Femur (tissue), 1 donor: ENCODE measurements around the gene PIH1D2.
"Not testable (repeated sequence)": the region's sequence is repeated elsewhere in the genome, so short reads cannot be mapped to it uniquely, and the experiment has no call there.

ENCODE experiments used
- DNase-seq: peaks from one replicate; pipeline ENCODE4 v3.0.0-alpha.2; 2017

PIH1D2 gene, protein sequence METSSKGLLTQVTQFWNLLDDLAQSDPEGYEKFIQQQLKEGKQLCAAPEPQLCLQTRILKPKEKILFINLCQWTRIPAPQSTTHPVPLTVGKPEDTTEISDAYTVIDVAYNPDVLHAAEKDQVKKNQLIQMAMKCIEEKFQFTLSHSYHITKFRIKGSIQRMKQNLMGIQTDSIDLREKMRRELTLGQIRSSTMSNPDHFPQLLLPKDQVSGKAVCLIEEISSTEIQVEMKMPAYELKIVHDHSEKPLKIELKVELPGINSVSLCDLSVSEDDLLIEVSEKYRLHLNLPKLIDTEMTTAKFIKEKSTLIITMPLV

DNA sequence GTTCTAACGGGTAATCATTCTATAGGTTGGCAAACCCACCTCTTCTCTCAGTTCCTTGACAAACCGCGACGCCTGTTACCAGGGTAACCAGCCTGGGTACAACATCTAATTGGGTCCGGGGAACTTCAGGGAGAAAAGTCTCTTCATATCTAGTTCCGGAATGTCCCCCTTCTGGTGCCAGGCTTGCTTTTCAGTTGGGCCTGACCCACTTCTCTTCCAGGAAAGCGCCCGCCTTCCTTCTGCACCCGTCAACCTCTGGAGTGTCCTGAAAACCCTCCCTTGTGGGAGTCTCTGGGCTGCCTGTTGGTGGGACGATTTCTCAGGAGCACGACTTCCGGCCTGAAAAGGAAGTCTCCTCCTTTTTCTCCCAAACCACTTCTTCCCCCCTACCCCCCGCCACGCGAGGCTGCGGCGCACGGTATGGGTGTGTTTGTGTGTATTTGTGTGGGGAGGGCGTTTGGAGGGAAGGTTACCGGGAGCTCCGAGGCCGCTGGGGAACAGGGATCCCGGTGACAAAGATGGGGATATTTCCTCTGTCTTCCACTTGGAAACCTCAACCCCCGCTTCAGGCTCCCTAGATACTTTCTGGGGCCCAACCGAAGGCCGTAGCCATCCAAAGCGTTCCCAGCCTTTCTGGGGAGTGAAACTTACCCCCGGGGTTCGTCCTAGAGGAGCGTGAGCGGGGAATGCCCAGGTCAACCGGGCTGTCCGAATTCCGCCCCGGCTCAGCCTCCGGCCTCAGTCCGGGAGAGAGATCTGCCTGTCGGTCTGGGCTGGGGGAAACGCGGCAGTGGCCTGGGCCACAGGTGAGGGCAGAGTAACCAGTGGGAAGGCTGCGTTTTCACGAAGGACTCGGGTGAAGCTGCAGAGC is at the start of gene PIH1D2, which contains the start of gene NKAPD1:
PIH1D2 (minus strand) TSS at position 77 of the 871 bp plus-strand sequence. CDS start 843 bp downstream, outside the sequence.
NKAPD1 (plus strand) TSS at position 359 of the 871 bp plus-strand sequence. CDS start 1,276 bp downstream, outside the sequence.
- DNase-seq, result peak; percentile 88

- DNase-seq, result no peak
These were observed 49.3 kb upstream of the PIH1D2 start for GRCh38 chr11:112123129-112123528.

GRCh38 chr11:112121981-112122615 is 48.3 kb upstream of the PIH1D2 start:
- no peak for DNase-seq

DNA sequence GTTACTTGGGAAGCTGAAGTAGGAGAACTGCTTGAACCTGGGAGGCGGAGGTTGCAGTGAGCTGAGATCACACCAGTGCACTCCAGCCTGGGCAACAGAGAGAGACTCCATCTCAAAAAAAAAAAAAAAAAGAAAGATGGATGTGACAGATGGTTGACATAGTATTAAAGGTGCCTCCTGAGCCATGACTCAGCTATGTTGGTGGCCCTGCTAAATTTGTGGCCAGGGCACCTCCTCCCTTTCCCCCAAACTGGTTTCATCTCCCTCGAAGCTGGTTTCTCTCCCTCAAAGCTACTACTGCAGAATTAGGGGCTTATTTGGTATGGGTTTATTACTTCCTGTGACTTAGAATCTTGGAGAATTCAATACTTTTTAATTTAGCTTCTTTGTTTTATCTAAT is 44.4 kb upstream of the PIH1D2 start:
- DNase-seq, result no peak

DNA sequence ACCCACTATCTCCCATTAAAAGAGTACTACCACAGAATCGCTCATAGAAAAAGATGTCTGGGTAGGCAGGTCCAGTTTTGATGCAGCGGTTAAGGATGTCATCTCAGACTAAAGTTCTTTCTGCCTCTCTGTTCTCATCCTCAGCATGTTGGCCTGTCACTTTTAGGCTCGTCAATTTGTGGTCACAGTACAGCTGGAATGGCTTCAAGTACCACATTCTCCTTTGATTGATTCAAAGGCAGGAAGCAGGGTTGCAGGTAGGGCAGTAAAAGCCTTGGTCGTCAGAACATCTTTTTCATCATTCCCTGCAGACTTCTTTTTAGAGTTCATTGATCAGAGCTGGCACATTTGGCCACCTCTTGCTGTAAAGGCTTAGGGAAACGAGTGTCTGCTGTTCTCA is 41.6 kb upstream of the PIH1D2 start:
- no peak for DNase-seq

DNA sequence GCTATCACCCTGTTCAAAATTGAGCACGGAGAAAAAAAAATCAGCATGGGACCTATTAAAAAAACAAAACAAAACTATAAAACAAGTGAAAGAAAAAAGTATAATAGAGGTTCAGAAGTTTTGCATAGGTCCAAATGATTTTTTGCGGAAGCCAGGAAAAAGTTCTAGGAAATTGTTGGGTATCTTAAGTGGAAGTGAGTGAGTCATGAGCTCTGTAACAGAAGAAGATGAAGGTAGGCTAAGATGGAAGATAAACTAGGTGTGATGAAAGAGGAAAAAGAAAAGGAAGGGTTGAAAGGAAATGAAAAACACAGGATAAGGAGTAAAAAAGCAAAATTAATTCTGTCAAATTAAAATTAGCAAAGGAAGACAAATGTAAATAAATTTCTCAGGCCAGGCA is 40.6 kb upstream of the PIH1D2 start:
- DNase-seq, result no peak

GRCh38 chr11:112113539-112114457 is 40.0 kb upstream of the PIH1D2 start:
- DNase-seq, result no peak

GRCh38 chr11:112106070-112106469 is 32.3 kb upstream of the PIH1D2 start:
- no peak for DNase-seq

DNA sequence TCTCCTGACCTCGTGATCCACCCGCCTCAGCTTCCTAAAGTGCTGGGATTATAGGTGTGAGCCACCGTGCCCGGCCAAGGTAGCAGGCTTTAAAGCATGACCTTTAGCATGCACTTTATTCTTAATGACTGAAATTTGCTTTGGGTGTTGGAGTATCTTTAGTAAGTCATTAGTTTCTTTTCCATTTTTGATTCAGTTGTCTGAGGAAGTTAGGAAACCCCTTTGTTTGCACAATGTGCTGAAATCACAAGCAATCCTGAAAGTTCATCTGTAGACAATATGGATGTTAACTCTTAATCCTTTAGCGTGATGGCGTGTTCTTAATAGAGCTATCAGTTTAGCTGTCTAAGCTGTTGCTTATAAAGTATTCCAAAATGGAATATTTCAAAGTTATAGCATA is 29.6 kb upstream of the PIH1D2 start:
- no peak for DNase-seq

DNA sequence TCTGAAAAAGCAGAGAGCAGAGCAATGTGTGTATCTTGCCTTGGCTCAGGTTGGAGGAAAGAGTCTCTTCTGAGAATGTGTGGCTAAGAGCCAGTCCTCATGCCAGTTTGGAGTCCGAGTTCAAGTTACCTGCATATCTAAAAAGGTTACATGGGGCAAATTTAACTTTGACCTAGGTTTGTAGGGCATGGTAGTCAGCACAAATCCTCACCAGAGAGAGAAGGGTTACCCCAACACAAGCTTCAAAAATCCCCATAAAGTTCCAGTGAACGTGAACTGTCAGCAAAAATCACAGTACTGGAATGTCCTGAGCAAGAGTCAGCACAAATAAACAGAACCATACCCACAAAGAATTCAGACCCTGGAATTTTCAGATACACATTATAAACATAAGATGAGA is 26.6 kb upstream of the PIH1D2 start:
- DNase-seq, result no peak

DNA sequence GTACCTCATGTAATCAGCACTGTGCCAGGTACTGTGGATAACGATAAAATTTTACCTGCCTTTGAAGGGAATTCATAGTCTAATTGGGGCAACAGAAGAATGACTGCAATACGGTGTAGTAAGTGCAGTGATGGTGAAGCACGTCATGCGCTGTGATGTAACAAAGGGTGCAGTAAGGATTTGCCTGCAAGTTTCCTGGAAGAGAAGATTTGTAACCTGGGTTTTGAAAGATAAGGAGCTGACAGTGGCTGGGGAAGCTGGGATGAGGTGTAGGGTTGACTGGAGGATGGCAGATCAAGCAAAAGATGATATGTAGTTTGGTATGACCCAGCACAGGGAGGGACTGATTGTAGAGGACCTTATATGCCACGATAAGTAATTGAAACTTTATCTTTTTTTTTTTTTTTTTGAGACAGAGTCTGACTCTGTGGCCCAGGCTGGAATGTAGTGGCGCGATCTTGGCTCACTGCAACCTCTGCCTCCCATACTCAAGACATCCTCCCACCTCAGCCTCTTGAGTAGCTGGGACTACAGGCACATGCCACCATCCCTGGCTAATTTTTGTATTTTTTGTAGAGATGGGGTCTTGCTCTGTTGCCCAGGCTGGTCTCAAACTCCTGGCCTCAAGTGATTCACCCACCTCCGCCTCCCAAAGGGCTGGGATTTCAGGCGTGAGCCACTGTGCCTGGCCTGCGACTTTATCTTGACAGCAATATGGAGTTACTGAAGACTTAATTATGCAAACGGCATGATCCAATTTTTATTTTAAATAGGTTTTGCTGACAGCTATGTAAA is 24.1 kb upstream of the PIH1D2 start:
- no peak for DNase-seq

- no peak for DNase-seq
These were observed 22.4 kb upstream of the PIH1D2 start for GRCh38 chr11:112096194-112096593.

GRCh38 chr11:112095302-112095701 is 21.5 kb upstream of the PIH1D2 start:
- not testable (repeated sequence) for DNase-seq

GRCh38 chr11:112087212-112087611 is 13.4 kb upstream of the PIH1D2 start:
- DNase-seq, result no peak

DNA sequence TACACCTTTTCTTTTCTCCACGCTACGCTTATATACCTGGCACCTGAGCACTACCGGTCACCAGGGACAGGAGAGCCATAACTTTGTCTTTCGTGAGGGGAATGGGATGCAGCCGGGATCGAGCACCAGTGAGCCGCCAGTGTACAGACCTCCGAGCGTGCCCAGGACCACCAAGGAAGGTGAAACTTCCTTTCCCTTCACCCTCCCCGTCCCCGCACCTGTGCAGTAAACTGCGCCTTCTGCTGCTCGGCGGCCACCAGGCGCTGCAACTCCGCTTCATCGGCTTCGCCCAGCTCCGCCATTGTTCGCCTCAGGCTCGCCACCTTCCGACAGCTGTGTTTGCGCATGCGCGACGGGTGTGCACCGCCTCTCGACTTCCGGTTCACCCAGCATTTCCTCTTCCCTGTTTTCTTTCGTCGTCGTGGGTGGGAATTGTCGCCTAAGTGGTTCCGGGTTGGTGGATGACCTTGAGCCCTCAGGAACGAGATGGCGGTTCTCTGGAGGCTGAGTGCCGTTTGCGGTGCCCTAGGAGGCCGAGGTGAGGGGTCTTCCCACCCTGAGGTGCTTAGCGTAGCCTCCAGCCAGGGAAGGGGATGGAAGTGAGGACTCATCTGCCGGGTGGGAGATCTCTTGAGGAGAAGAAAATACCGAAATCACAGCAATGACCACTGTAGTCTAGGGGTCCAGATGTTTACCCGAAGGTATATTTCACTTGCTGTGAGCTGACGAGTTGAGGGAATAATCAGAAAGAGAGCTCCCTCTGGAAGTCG is 12.8 kb upstream of the PIH1D2 start, which contains the start of the genes SDHD and TIMM8B:
SDHD (plus strand) TSS at position 452 of the 770 bp plus-strand sequence; CDS start at position 487, 35 bp downstream.
TIMM8B (minus strand) TSS at position 335 of the 770 bp plus-strand sequence; CDS start at position 302, 33 bp downstream.
- DNase-seq, result peak; percentile 98

- DNase-seq, result no peak
These were observed 12.1 kb upstream of the PIH1D2 start for GRCh38 chr11:112085822-112086421.

GRCh38 chr11:112082729-112083128 is 8.9 kb upstream of the PIH1D2 start:
- no peak for DNase-seq

DNA sequence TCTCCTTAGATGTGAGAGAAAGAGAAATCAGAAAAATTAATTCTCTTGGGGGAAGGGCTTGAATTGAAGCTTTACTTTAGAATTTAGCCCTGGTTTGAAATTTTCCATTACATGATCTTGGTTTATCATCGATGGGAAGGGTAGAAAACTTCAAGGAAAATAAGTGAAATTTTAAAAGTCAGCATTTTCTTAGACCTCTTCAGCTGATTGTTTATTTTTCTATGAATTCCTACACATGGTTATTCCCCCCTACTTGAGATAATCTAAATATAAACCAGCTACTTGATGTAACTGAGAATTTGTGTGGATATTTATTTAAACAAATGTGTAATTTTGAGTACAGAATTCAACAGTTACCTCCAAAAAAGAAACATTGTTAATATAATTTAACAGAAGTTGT is 10.9 kb downstream of the PIH1D2 start:
- DNase-seq, result no peak

GRCh38 chr11:112058103-112058502 is 15.7 kb downstream of the PIH1D2 start:
- no peak for DNase-seq

GRCh38 chr11:112057170-112057569 is 16.6 kb downstream of the PIH1D2 start:
- DNase-seq, result no peak
